Measurements from ENCODE around the gene ABHD6. TPM values are rescaled to one million over a fixed set of nuclear protein-coding genes. Genes with fewer than 3 reads are reported as not detected.

Gene ABHD6
- total RNA-seq, 1 experiment from 2014 or later: 12.7 TPM

DNA sequence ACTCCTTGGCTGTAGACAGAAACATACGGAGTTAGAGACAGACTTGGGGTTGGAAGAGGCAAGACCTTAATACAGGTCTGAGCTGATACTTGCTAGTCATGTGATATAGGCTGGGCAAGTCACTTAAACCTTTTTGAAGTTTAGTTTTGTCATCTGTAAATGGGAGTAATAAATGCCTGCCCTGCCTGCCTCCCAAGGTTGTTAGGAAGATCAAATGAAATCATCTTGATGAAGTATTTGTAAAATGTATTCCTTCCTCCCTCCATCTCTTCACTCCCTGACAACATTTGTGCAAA is 98.0 kb downstream of the ABHD6 start:
- POLR2A ChIA-PET: no interaction called here
- peak overlapping the region; percentile 95; the same call in 1 of the 2 replicates for H3K4me2 ChIP-seq (ENCODE audit: low read length)

More for the DNA sequence above, 98.0 kb downstream of the ABHD6 start:
- no peak for TF ChIP-seq EZH2 (IDR thresholded peaks at IDR 0.05)
- TF ChIP-seq, protein P1, sequence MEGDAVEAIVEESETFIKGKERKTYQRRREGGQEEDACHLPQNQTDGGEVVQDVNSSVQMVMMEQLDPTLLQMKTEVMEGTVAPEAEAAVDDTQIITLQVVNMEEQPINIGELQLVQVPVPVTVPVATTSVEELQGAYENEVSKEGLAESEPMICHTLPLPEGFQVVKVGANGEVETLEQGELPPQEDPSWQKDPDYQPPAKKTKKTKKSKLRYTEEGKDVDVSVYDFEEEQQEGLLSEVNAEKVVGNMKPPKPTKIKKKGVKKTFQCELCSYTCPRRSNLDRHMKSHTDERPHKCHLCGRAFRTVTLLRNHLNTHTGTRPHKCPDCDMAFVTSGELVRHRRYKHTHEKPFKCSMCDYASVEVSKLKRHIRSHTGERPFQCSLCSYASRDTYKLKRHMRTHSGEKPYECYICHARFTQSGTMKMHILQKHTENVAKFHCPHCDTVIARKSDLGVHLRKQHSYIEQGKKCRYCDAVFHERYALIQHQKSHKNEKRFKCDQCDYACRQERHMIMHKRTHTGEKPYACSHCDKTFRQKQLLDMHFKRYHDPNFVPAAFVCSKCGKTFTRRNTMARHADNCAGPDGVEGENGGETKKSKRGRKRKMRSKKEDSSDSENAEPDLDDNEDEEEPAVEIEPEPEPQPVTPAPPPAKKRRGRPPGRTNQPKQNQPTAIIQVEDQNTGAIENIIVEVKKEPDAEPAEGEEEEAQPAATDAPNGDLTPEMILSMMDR (IDR thresholded peaks at IDR 0.05 in 2 of 3, conservative IDR thresholded peaks at IDR 0.05 in 1 of 3; ENCODE audit: borderline replicate concordance in 1 of 3, insufficient read depth in 1 of 3, low read depth in 2 of 3, low read length in 2 of 3): no peak
- no peak for TF ChIP-seq RAD21 (IDR thresholded peaks at IDR 0.05; ENCODE audit: low read depth)
- no peak for TF ChIP-seq SP1 (IDR thresholded peaks at IDR 0.05; ENCODE audit: low read depth)
- TF ChIP-seq YY1 (IDR thresholded peaks at IDR 0.05; ENCODE audit: extremely low read depth, insufficient replicate concordance, low read depth, low read length): no peak
- TF ChIP-seq ZNF274 (IDR thresholded peaks at IDR 0.05; ENCODE audit: low read depth, low read length): no peak
- no peak for TF ChIP-seq JUND (IDR thresholded peaks at IDR 0.05)
- TF ChIP-seq POLR2A (IDR thresholded peaks at IDR 0.05; ENCODE audit: borderline replicate concordance, extremely low read depth, insufficient read depth, insufficient read length): no peak
- no peak for TF ChIP-seq SIN3A (IDR thresholded peaks at IDR 0.05; ENCODE audit: low read depth)
- no peak for TF ChIP-seq SRF (IDR thresholded peaks at IDR 0.05; ENCODE audit: low read depth)
- no peak for TF ChIP-seq CBX3 (IDR thresholded peaks at IDR 0.05; ENCODE audit: low read depth)
- TF ChIP-seq EZH2phosphoT487 (IDR thresholded peaks at IDR 0.05; ENCODE audit: borderline replicate concordance): no peak
- TF ChIP-seq POLR2AphosphoS5 (IDR thresholded peaks at IDR 0.05; ENCODE audit: low read depth, low read length): no peak
- TF ChIP-seq TCF7L2 (IDR thresholded peaks at IDR 0.05; ENCODE audit: borderline replicate concordance, extremely low read depth, insufficient read depth, insufficient read length): no peak
- TF ChIP-seq, protein P2, sequence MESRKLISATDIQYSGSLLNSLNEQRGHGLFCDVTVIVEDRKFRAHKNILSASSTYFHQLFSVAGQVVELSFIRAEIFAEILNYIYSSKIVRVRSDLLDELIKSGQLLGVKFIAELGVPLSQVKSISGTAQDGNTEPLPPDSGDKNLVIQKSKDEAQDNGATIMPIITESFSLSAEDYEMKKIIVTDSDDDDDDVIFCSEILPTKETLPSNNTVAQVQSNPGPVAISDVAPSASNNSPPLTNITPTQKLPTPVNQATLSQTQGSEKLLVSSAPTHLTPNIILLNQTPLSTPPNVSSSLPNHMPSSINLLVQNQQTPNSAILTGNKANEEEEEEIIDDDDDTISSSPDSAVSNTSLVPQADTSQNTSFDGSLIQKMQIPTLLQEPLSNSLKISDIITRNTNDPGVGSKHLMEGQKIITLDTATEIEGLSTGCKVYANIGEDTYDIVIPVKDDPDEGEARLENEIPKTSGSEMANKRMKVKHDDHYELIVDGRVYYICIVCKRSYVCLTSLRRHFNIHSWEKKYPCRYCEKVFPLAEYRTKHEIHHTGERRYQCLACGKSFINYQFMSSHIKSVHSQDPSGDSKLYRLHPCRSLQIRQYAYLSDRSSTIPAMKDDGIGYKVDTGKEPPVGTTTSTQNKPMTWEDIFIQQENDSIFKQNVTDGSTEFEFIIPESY (IDR thresholded peaks at IDR 0.05; ENCODE audit: extremely low read depth, insufficient replicate concordance, low read length): no peak
- TF ChIP-seq, protein P3, sequence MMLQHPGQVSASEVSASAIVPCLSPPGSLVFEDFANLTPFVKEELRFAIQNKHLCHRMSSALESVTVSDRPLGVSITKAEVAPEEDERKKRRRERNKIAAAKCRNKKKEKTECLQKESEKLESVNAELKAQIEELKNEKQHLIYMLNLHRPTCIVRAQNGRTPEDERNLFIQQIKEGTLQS (IDR thresholded peaks at IDR 0.05): no peak
- TF ChIP-seq EGR1 (IDR thresholded peaks at IDR 0.05; ENCODE audit: low read depth): no peak
- TF ChIP-seq, protein P4, sequence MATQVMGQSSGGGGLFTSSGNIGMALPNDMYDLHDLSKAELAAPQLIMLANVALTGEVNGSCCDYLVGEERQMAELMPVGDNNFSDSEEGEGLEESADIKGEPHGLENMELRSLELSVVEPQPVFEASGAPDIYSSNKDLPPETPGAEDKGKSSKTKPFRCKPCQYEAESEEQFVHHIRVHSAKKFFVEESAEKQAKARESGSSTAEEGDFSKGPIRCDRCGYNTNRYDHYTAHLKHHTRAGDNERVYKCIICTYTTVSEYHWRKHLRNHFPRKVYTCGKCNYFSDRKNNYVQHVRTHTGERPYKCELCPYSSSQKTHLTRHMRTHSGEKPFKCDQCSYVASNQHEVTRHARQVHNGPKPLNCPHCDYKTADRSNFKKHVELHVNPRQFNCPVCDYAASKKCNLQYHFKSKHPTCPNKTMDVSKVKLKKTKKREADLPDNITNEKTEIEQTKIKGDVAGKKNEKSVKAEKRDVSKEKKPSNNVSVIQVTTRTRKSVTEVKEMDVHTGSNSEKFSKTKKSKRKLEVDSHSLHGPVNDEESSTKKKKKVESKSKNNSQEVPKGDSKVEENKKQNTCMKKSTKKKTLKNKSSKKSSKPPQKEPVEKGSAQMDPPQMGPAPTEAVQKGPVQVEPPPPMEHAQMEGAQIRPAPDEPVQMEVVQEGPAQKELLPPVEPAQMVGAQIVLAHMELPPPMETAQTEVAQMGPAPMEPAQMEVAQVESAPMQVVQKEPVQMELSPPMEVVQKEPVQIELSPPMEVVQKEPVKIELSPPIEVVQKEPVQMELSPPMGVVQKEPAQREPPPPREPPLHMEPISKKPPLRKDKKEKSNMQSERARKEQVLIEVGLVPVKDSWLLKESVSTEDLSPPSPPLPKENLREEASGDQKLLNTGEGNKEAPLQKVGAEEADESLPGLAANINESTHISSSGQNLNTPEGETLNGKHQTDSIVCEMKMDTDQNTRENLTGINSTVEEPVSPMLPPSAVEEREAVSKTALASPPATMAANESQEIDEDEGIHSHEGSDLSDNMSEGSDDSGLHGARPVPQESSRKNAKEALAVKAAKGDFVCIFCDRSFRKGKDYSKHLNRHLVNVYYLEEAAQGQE (IDR thresholded peaks at IDR 0.05; ENCODE audit: low read depth): no peak
- ChIA-PET CTCF (interaction anchor here (1.2 to 1.3 kb wide), 2 partner anchors 29 to 197 kb away, joined by 3 read pairs; partner anchors contain the start of genes HTD2 and RPP14), RAD21 (ENCODE audit: low non-redundant PET in 1 of 2, low total read pairs in 2 of 2, uncharacterized antibody in 2 of 2, unreplicated experiment in 2 of 2) (no interaction called here)
- Histone ChIP-seq H3K79me2 (ENCODE audit: insufficient read depth, low read length) (no peaks in the 10 kb centered on the region), H3K4me3 (replicated peaks in 1 of 2; ENCODE audit: low read depth in 1 of 2, low read length in 2 of 2) (no peak overlapping the region), H3K9ac (ENCODE audit: low read length) (no peak overlapping the region), H3K27ac (ENCODE audit: low read depth, low read length) (no peak overlapping the region), H3K36me3 (ENCODE audit: control insufficient read depth in 1 of 2, insufficient read depth in 2 of 2, low read length in 2 of 2) (no peaks in the 10 kb centered on the region), H2AFZ (ENCODE audit: low read depth, low read length, poor library complexity, severe bottlenecking) (no peak overlapping the region), H3K4me1 (ENCODE audit: control insufficient read depth in 1 of 2, insufficient read depth in 2 of 2, low read length in 2 of 2) (peaks cover 14 to 33% of the 10 kb centered on the region in 2 experiments; a peak in 3 of 4 replicates), H3K9me3 (ENCODE audit: control insufficient read depth in 1 of 2, insufficient read depth in 1 of 2, low read depth in 1 of 2, low read length in 2 of 2) (no peaks in the 10 kb centered on the region), H3K9me2 (ENCODE audit: insufficient read depth) (no peaks in the 10 kb centered on the region), H4K20me1 (ENCODE audit: insufficient read depth) (no peaks in the 10 kb centered on the region), H3K27me3 (ENCODE audit: insufficient read depth, low read length) (no peaks in the 10 kb centered on the region)
- DNase-seq (ENCODE audit: low read depth, low spot score) (no peak), ATAC-seq (no peak)
- no TSS peak for BruUV-seq (replicated peaks)
- intact Hi-C loops (cut with micrococcal nuclease): no loop called here
